Epithelial cell of prostate (primary cell): ENCODE results near the gene TPPP2.

ENCODE experiments used
- DNase-seq: peaks from one replicate; pipeline ENCODE4 v3.0.0-alpha.2; 2011; ENCODE audit warnings: low read depth, low spot score
- H3K27ac ChIP-seq: fragments of 450-650 bp; 2 replicates; pipeline ENCODE4 v1.5.1; 2017; ENCODE audit warnings: mild to moderate bottlenecking

The TPPP2 gene

GRCh38 chr14:21055432-21056117 is 25.6 kb downstream of the TPPP2 start:
- DNase-seq, result no peak
- H3K27ac ChIP-seq, result no peak overlapping the region

DNA sequence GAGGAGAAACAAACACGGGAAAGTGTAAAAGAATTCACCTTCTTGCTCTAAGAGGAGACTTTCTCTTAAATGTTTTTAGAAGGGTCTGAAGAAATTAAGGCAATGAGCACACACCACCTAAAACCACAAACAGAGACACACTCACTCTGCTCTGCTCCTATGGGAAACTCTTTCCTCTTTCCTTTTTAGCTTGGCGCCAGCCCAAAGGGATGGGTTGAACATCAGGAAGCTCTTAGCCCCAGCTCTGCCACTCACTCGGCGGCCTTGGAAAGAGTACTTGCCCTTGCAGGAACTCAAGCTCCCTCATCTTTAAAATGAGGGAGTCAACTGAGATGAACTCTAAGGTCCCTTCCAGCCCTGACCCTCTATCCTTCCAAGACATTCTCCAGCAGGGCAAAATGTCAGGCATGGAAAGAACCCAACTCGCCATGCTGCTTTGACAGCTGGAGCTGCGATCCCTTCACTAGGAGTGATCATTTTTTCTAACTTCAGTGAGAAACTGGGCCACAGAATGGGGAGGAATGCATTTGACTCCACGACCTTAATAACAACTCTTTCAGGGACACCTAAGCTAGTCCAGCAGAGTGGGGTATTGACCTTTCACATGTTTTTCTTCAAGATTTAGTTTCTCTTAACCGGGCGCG is 26.6 kb downstream of the TPPP2 start:
- no peak for DNase-seq

DNA sequence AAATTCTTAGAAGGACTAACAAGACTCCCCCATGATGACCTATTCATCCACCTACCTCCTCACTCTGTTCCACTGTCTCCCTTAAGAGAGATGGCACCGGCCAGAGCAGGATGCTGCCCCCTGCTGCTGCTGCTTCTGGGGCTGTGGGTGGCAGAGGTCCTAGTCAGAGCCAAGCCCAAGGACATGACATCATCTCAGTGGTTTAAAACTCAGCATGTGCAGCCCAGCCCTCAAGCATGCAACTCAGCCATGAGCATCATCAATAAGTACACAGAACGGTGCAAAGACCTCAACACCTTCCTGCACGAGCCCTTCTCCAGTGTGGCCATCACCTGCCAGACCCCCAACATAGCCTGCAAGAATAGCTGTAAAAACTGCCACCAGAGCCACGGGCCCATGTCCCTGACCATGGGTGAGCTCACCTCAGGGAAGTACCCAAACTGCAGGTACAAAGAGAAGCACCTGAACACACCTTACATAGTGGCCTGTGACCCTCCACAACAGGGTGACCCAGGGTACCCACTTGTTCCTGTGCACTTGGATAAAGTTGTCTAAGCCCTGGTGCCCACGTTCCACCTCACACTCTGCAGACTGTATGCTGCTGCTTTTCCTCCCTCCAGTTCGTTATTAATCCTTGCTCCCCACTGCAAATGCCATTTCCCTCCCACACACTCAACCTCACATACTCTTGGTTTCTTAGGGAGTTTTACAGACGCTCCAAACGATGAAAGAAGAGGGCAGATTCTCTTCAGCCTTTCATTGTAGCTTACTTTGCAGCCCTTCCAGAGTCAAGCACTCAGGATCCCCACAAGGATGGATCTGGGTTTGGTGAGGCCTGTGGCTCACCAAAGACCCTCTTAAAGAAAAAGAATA is 28.0 kb downstream of the TPPP2 start, which contains the start of gene RNASE8:
TSS of gene RNASE8 (plus strand) at position 20 of the 873 bp plus-strand sequence. CDS start at position 91, 71 bp downstream.
- DNase-seq, result no peak
- H3K27ac ChIP-seq, result no peak within 1 kb of the TSS

More for the DNA sequence above, 26.6 kb downstream of the TPPP2 start:
- H3K27ac ChIP-seq, result no peak overlapping the region

GRCh38 chr14:21058903-21059302 is 28.9 kb downstream of the TPPP2 start:
- DNase-seq, result no peak
- no peak overlapping the region for H3K27ac ChIP-seq

DNA sequence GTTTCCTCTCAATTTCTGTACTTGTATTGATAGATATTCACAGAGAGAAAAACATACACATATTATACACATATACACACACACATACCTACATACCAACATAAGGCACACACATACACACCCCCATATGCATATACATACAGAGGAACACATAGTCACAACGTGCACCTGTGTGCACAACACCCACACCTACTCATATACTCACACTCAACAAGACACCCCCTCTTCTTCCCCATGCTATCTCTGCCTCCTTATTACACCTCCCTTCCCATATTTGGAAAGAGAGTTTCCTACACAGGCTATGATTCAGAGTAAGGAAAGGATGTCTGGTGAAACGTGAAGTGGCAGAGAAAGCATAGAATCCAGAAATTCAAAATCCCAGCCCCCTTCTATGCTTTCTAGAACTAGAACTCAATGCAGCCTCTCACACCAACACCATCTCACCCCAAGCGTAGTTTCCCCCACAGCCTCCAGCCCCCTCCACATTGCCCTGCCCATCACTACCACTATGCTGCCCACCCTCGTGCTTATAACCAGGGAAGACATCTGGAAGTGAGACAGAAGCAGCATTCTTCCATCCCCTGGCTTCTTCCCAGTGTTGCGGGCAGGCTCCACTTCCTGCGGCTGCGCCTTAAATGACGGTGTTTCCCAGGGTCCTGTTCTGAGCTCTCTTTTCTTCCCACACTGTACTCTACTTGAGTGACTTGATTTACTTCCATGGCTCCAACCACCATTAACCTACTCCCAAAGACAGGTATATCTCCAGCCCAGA is 30.0 kb downstream of the TPPP2 start:
- no peak overlapping the region for H3K27ac ChIP-seq
- no peak for DNase-seq

DNA sequence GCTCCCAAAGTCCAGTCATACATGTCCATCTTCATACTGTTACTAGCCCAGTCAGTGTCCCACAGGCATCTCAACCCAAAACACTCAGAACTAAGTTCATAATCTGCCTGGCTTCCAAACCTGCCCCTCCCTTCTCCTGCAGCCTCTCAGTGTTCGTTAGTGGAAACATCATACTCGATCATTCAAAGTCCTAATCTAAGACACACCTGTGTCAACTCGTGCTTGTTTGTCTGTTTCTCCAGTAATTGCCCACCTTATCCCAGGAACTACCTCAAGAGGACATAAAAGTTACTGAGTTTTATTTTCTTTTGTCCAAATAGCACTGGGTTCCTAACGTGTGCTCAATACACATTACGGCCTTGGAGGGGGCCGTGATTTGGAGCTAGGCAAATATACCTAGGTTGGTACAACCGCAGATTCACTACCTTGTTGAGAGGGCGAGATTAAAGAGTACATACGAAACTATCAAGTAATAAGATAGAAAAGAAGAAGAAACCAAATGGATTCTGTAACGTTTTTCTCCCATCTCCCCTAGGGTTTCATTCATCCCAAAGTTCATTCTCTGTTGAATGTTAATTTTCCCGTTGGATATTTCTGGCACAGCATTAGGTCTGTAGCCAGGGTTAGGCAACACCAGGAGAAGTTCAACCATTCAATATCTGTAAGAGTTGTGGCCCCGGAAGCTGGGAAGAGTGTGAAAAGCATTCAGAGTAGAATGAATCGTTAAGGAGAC is 30.8 kb downstream of the TPPP2 start:
- no peak for DNase-seq
- no peak overlapping the region for H3K27ac ChIP-seq

GRCh38 chr14:21061347-21061668 is 31.3 kb downstream of the TPPP2 start:
- no peak for DNase-seq

GRCh38 chr14:21063479-21063878 is 33.5 kb downstream of the TPPP2 start:
- DNase-seq, result no peak
- H3K27ac ChIP-seq, result no peak overlapping the region

More at GRCh38 chr14:21061347-21061668, 31.3 kb downstream of the TPPP2 start:
- no peak overlapping the region for H3K27ac ChIP-seq

DNA sequence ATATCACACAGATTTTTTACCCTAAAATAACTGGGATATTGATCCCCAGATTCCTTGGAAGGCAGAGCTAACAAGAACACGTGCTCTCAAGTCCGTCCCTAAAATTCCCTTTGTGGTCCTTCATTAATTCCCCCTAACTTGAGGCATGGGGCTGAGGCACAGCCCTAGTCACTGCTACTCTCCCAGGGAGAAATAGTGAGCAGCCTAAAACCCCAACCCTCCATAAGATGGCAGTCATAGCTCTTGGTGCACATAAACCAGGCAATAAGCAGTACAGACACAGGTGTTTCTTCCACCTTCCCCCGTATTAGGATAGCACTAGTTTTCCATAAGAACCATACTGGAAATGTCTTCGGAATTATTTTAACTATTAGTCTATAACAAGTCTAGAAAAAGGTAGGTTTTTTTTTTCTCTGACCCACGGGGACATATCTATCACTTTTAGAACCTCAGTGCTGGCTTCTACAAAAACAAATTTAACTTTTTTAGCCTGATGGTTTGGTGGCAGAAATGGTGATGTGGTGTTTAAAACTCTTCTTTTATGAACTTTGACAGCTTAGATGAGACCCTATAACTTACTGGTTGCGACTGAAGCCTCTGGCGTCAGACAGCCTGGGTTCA is 37.0 kb downstream of the TPPP2 start:
- no peak for DNase-seq
- no peak overlapping the region for H3K27ac ChIP-seq

DNA sequence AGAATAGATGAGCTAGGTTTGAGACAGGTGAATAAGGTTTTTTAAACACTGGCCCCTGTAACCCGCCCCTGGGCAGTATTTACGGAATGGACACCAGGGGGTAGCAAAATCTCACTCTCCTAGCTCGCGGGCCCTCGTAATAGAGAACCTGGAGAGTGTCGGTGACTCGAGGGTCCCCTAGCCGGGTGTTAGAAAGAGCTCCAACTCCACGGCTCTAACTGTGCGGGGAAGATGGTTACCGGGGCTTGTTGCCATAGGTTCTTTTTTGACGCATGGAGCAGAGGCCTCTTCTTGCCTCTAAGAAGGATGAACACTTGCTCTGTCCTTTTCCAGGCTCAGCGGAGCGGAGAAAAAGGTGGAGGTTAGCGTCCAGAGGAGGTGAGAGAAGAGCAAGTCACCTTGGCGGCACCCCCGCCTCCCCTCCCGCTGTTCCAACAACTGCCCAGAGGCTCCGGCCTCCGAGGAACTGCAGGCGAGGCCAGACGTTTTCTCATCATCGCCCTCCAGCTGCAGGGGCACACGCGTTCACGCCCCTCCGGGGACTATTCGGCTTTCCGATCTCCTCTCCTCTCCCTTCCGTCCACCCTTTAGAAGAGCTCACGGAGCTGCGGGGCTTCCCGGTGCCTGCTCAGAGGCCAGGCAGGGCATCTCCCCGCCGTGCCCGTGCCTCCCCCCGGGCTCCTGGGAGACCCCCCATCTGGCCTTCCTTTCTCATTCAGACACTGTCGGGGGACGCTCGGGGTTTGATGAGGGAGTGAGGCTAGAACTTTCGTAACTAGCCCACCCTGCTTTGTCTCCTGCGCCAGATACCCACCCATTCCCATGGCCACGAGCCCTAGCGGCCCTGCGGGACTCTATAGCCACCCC is 38.7 kb downstream of the TPPP2 start:
- H3K27ac ChIP-seq, result no peak overlapping the region
- DNase-seq, result no peak

DNA sequence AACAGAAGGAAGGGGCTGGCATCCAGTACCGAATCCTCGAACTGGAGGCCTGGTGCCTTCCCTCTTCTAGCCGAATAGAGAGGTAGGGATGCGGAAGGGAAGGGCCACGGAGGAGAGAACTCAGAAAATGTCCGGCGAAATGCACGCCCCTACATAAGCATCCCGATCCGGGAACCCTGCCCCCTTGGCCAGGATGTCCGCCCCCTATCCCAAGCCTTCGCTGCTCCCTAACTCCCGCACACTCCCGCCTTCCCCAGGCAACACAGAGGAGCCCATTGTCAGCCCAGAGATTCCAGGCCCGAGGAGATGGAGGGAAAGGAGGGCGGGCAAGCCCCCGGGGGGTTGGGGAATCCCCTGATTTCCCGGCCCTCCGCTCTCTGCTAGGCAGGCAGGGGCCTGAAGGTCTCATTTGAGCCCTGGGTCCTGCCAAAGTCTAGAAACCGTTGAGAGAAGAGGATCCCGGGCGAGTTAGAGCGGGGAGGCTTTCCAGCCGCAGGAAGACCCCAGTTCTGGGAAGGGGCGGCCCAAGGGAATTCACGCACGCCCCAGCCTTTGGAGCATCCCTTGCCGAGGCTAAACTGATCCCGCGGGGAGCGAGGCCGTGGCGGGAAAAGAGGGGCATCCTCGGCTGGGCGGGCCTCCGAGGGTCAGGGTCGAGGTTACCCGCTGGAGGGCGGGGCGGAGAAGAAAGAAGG is 39.5 kb downstream of the TPPP2 start:
- DNase-seq, result no peak
- H3K27ac ChIP-seq, result peak overlapping the region; percentile 49

GRCh38 chr14:21070083-21070609 is 40.1 kb downstream of the TPPP2 start, which contains the start of gene ARHGEF40:
Gene ARHGEF40, plus strand, starts transcription at chr14:21070304. Its CDS starts 93 bp downstream, at chr14:21070397.
- peak within 1 kb of the TSS; percentile 49 for H3K27ac ChIP-seq
- DNase-seq, result no peak

- no peak for DNase-seq
- H3K27ac ChIP-seq, result peak overlapping the region; percentile 49
These were observed 40.7 kb downstream of the TPPP2 start for GRCh38 chr14:21070610-21071224.

GRCh38 chr14:21071225-21072030 is 41.4 kb downstream of the TPPP2 start:
- H3K27ac ChIP-seq, result peak overlapping the region; percentile 49
- DNase-seq, result peak; percentile 60

- H3K27ac ChIP-seq, result peak overlapping the region; percentile 49
- DNase-seq, result no peak
These were observed 42.0 kb downstream of the TPPP2 start for GRCh38 chr14:21072031-21072473.

DNA sequence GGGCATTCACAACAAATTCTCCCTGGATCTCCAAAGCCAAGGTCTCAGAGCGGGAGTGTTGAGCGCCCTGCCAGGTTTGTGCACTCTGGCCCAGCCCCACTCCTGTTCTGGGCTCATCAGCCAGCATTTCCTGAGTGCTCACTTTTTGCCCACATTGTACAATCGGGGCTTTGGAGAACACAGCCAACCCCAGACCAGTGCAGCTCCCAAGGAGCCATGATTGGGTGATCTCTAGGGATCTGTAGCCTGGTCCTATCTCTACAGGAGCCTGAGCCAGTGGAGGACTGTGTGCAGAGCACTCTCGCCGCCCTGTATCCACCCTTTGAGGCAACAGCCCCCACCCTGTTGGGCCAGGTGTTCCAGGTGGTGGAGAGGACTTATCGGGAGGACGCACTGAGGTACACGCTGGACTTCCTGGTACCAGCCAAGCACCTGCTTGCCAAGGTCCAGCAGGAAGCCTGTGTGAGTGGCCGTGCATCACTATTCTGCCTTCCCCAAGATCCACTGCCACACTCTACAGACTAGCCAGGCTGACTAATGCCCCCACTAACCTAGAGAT is 42.8 kb downstream of the TPPP2 start:
- no peak for DNase-seq
- H3K27ac ChIP-seq, result no peak overlapping the region
